ENCODE results near the gene RPS16. TPM values are rescaled to one million over a fixed set of nuclear protein-coding genes. Genes with fewer than 3 reads are reported as not detected.

RPS16 gene
- total RNA-seq, 1 donor from 2014 or later = 1,329 TPM

GRCh38 chr19:39384839-39385568, 50.7 kb downstream of the RPS16 start:
- Mint-ChIP-seq H3K27ac (ENCODE audit: unreplicated experiment) (peak overlapping the region; percentile 34), H3K9me3 (ENCODE audit: unreplicated experiment) (no peaks in the 10 kb centered on the region), H3K4me3 (ENCODE audit: unreplicated experiment) (no peak overlapping the region), H3K4me1 (ENCODE audit: low read depth, unreplicated experiment) (peaks cover 21% of the 10 kb centered on the region), H3K27me3 (ENCODE audit: low read depth, unreplicated experiment) (no peaks in the 10 kb centered on the region), H3K36me3 (ENCODE audit: low read depth, unreplicated experiment) (peaks cover 23% of the 10 kb centered on the region)
- no peak for DNase-seq (ENCODE audit: low read depth)
- no peak overlapping the region for H3K27ac ChIP-seq (ENCODE audit: low read depth, low read length)
- peaks cover 18% of the 10 kb centered on the region for H3K79me2 ChIP-seq (ENCODE audit: insufficient read depth, low read length)
- no peak overlapping the region for H3K4me3 ChIP-seq (ENCODE audit: insufficient read depth, low read depth, low read length)
- no peaks in the 10 kb centered on the region for H3K9me3 ChIP-seq (ENCODE audit: insufficient read depth, low read depth, low read length)
- H4K20me1 ChIP-seq (ENCODE audit: insufficient read depth, low read length) = peaks cover 11% of the 10 kb centered on the region
- TF ChIP-seq EZH2 (IDR thresholded peaks at IDR 0.05; ENCODE audit: insufficient read depth, low read length) = no peak
- TF ChIP-seq, protein P1, sequence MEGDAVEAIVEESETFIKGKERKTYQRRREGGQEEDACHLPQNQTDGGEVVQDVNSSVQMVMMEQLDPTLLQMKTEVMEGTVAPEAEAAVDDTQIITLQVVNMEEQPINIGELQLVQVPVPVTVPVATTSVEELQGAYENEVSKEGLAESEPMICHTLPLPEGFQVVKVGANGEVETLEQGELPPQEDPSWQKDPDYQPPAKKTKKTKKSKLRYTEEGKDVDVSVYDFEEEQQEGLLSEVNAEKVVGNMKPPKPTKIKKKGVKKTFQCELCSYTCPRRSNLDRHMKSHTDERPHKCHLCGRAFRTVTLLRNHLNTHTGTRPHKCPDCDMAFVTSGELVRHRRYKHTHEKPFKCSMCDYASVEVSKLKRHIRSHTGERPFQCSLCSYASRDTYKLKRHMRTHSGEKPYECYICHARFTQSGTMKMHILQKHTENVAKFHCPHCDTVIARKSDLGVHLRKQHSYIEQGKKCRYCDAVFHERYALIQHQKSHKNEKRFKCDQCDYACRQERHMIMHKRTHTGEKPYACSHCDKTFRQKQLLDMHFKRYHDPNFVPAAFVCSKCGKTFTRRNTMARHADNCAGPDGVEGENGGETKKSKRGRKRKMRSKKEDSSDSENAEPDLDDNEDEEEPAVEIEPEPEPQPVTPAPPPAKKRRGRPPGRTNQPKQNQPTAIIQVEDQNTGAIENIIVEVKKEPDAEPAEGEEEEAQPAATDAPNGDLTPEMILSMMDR (IDR thresholded peaks at IDR 0.05; ENCODE audit: insufficient read depth, low read depth, low read length) = no peak
- H3K9ac ChIP-seq (ENCODE audit: low read length) = no peak overlapping the region
- no peak for FAIRE-seq
- no peaks in the 10 kb centered on the region for H3K27me3 ChIP-seq (ENCODE audit: insufficient read depth, low read length)
- H3K4me1 ChIP-seq (ENCODE audit: insufficient read depth, low read length) = peaks cover 5% of the 10 kb centered on the region
- peaks cover 35% of the 10 kb centered on the region for H3K36me3 ChIP-seq (ENCODE audit: insufficient read depth, low read length)
- no peak overlapping the region for H3K4me2 ChIP-seq (ENCODE audit: low read length)
- H2AFZ ChIP-seq (ENCODE audit: low read depth, low read length) = no peak overlapping the region

Small RNAs within 50 kb of the gene (microRNA-seq; reads per million reads assigned to microRNA genes)
- not detected for gene MIR4530

Other genes starting within 250 kb of the RPS16 start
- gene NCCRP1, start 239.0 kb downstream of the RPS16 start, total RNA-seq = not detected in 2 replicates
- gene SYCN, start 231.7 kb downstream of the RPS16 start, total RNA-seq = not detected in 2 replicates
- not detected in 2 replicates for gene IFNL3, start 190.9 kb downstream of the RPS16 start, total RNA-seq
- gene IFNL4, start 187.1 kb downstream of the RPS16 start, total RNA-seq = not detected in 2 replicates
- not detected in 2 replicates for gene IFNL2, start 167.6 kb downstream of the RPS16 start, total RNA-seq
- 0.52 and 1.3 TPM in 2 replicates for gene IFNL1, start 139.5 kb downstream of the RPS16 start, total RNA-seq
- gene LRFN1, start 115.1 kb downstream of the RPS16 start, total RNA-seq = 1.5 and 2.0 TPM in 2 replicates
- 0.79 and 1.1 TPM in 2 replicates for gene GMFG, start 99.9 kb downstream of the RPS16 start, total RNA-seq
- 95.0 and 98.6 TPM in 2 replicates for gene SAMD4B, start 93.5 kb downstream of the RPS16 start, total RNA-seq
- 42.0 and 43.2 TPM in 2 replicates for gene PAF1, start 44.8 kb downstream of the RPS16 start, total RNA-seq
- gene MED29, start 44.6 kb downstream of the RPS16 start, total RNA-seq = 27.0 and 29.9 TPM in 2 replicates
- 21.6 and 28.0 TPM in 2 replicates for gene ZFP36, start 29.1 kb downstream of the RPS16 start, total RNA-seq
- 101 and 102 TPM in 2 replicates for gene PLEKHG2, start 23.3 kb downstream of the RPS16 start, total RNA-seq
- gene SUPT5H, start 9.6 kb upstream of the RPS16 start, total RNA-seq = 163 and 171 TPM in 2 replicates
- gene TIMM50, start 44.9 kb upstream of the RPS16 start, total RNA-seq = 85.3 and 97.2 TPM in 2 replicates
- gene DLL3, start 63.0 kb upstream of the RPS16 start, total RNA-seq = 0.84 and 0.89 TPM in 2 replicates
- gene SELENOV, start 79.2 kb upstream of the RPS16 start, total RNA-seq = not detected in 2 replicates
- 2.1 and 2.6 TPM in 2 replicates for gene EID2B, start 96.9 kb upstream of the RPS16 start, total RNA-seq
- gene EID2, start 104.2 kb upstream of the RPS16 start, total RNA-seq = 15.7 and 17.2 TPM in 2 replicates
- not detected in 2 replicates for gene LGALS13, start 166.6 kb upstream of the RPS16 start, total RNA-seq
- gene LGALS16, start 220.0 kb upstream of the RPS16 start, total RNA-seq = not detected in 2 replicates